HepG2 (cell line): ENCODE data around the gene SCO1. TPM values are rescaled to one million over a fixed set of nuclear protein-coding genes. Genes with fewer than 3 reads are reported as not detected.

ENCODE experiments used
- ATAC-seq: fragments of 200-7000 bp; cut with Tn5 transposase; 3 replicates; pipeline ENCODE4 v1.9.1; 2020; ENCODE audit warnings: mild to moderate bottlenecking, moderate library complexity
- BruUV-seq: library from RNA; stranded (reverse); fragments of 400-500 nt; replicated peaks from 2 replicates; lab custom pipeline; 2021; lab: Mats Ljungman, UMichigan
- CTCF ChIA-PET: fragments of 300-600 bp; formaldehyde crosslinking; extraction: SDS; loops from one replicate; lab custom pipeline; 2021; ENCODE audit warnings: low total read pairs, inconsistent platforms, low intra/inter-chr PET ratio; lab: Yijun Ruan, JAX
- POLR2A ChIA-PET: fragments of 350-600 bp; sonication (Branson Sonifier 250); formaldehyde crosslinking; loops from one replicate; lab custom pipeline; 2020; ENCODE audit warnings: antibody characterized with exemption, inconsistent platforms; lab: Yijun Ruan, JAX
- DNase-seq: peaks from one replicate; pipeline ENCODE4 v3.0.0-alpha.2; 2015; ENCODE audit warnings: low spot score
- FAIRE-seq: peaks from 3 replicates; lab custom pipeline; 2011; peaks lifted over from hg19 to GRCh38; lab: Jason Lieb, UNC
- H2AFZ ChIP-seq: one replicate; pipeline ENCODE4 v1.6.1; 2011; ENCODE audit warnings: low read length, inconsistent platforms
- H3K27ac ChIP-seq: fragments of 300-600 bp; 3 replicates; pipeline ENCODE4 v1.8.0; 2011; ENCODE audit warnings: mixed run types, mild to moderate bottlenecking, mixed read lengths, low read length, inconsistent platforms; ENCODE audit not compliant: insufficient read depth; ENCODE audit errors: extremely low read length
- H3K27me3 ChIP-seq, 2 experiments: fragments of 200-600 bp in 1 of 2; 2 replicates in 1 of 2; 3 replicates in 1 of 2; pipeline versions ENCODE4 v1.6.0 to v1.8.0; 2011; ENCODE audit warnings: low read length in 2 of 2, mild to moderate bottlenecking in 2 of 2, moderate library complexity in 2 of 2, inconsistent platforms in 1 of 2; ENCODE audit not compliant: insufficient read depth in 2 of 2, control insufficient read depth in 1 of 2
- H3K36me3 ChIP-seq, 2 experiments: fragments of 200-600 bp in 1 of 2; replicated peaks in 1 of 2; 2 replicates in 1 of 2; 3 replicates in 1 of 2; pipeline versions ENCODE4 v1.5.1 to v1.8.0; 2011; ENCODE audit warnings: low read length in 2 of 2, inconsistent platforms in 1 of 2; ENCODE audit not compliant: insufficient read depth in 2 of 2, control insufficient read depth in 1 of 2
- H3K4me1 ChIP-seq: 2 replicates; pipeline ENCODE4 v1.5.1; 2012; ENCODE audit warnings: low read length, inconsistent platforms; ENCODE audit not compliant: insufficient read depth
- H3K4me2 ChIP-seq: 2 replicates; pipeline ENCODE4 v1.6.0; 2011; ENCODE audit warnings: low read depth, low read length, inconsistent platforms
- H3K4me3 ChIP-seq, 3 experiments: fragments of 200-600 bp in 1 of 3; sonication (generic), shearing (Covaris generic) in 1 of 3; replicated peaks in 1 of 3; 2 replicates each; pipeline ENCODE4 v1.5.1; 2011 to 2016; ENCODE audit warnings: low read length in 3 of 3, inconsistent platforms in 2 of 3, low read depth in 2 of 3, mild to moderate bottlenecking in 2 of 3, control low read depth in 1 of 3, mixed read lengths in 1 of 3; ENCODE audit not compliant: insufficient read depth in 1 of 3
- H3K79me2 ChIP-seq: one replicate; pipeline ENCODE4 v1.6.1; 2011; ENCODE audit warnings: low read length, inconsistent platforms; ENCODE audit not compliant: insufficient read depth
- H3K9ac ChIP-seq: 2 replicates; pipeline ENCODE4 v1.6.0; 2011; ENCODE audit warnings: mild to moderate bottlenecking, low read depth, low read length, inconsistent platforms; ENCODE audit not compliant: insufficient read depth
- H3K9me3 ChIP-seq: 2 replicates; pipeline ENCODE4 v1.5.1; 2012; ENCODE audit warnings: mild to moderate bottlenecking, low read length
- H4K20me1 ChIP-seq: 2 replicates; pipeline ENCODE4 v1.6.0; 2011; ENCODE audit warnings: inconsistent platforms, mild to moderate bottlenecking, low read length, moderate library complexity; ENCODE audit not compliant: insufficient read depth
- FOXA1 ChIP-seq, 2 experiments: fragments of 450-650 bp in 1 of 2; sonication (generic) in 1 of 2; formaldehyde crosslinking in 1 of 2; IDR thresholded peaks; 2 replicates each; pipeline versions ENCODE4 v1.4.0 to v1.6.1; 2016 to 2020; ENCODE audit warnings: missing genetic modification reagents in 1 of 2
- KLF11 ChIP-seq: IDR thresholded peaks from 2 replicates; pipeline ENCODE4 v1.6.1; 2016; ENCODE audit warnings: missing compliant biosample characterization
- NPAS2 ChIP-seq: sonication (generic); formaldehyde crosslinking; IDR thresholded peaks from 2 replicates; pipeline ENCODE4 v1.8.0; 2022; ENCODE audit warnings: mild to moderate bottlenecking, missing genetic modification reagents, borderline replicate concordance
- POGZ ChIP-seq: sonication (generic); formaldehyde crosslinking; IDR thresholded peaks from 2 replicates; pipeline ENCODE4 v1.4.0; 2020; ENCODE audit warnings: mild to moderate bottlenecking, missing genetic modification reagents
- REPIN1 ChIP-seq: sonication (generic); formaldehyde crosslinking; IDR thresholded peaks from 2 replicates; pipeline ENCODE4 v1.8.0; 2022; ENCODE audit warnings: missing genetic modification reagents, low read depth, mild to moderate bottlenecking, borderline replicate concordance
- RORA ChIP-seq: sonication (generic); formaldehyde crosslinking; IDR thresholded peaks from 2 replicates; pipeline ENCODE4 v1.5.0; 2020; ENCODE audit warnings: mild to moderate bottlenecking, missing genetic modification reagents, moderate library complexity
- XRCC5 ChIP-seq: fragments of 200-400 bp; formaldehyde crosslinking; optimal IDR thresholded peaks from 2 replicates; pipeline ENCODE3; 2017; ENCODE audit warnings: mild to moderate bottlenecking, low read length
- ZMYM4 ChIP-seq: sonication (generic); formaldehyde crosslinking; IDR thresholded peaks from 2 replicates; pipeline ENCODE4 v1.8.1; 2023; ENCODE audit warnings: mild to moderate bottlenecking, missing genetic modification reagents
- ZNF121 ChIP-seq: sonication (generic); formaldehyde crosslinking; IDR thresholded peaks from 2 replicates; pipeline ENCODE4 v1.5.0; 2020; ENCODE audit warnings: mild to moderate bottlenecking, missing genetic modification reagents
- ZNF432 ChIP-seq: sonication (generic); formaldehyde crosslinking; IDR thresholded peaks from 2 replicates; pipeline ENCODE4 v1.5.0; 2020; ENCODE audit warnings: missing genetic modification reagents, mild to moderate bottlenecking, borderline replicate concordance
- ZNF614 ChIP-seq: IDR thresholded peaks from 2 replicates; pipeline ENCODE4 v1.6.1; 2018; ENCODE audit warnings: missing biosample characterization, missing genetic modification reagents, inconsistent platforms, borderline replicate concordance
- ZNF629 ChIP-seq: sonication (generic); formaldehyde crosslinking; conservative IDR thresholded peaks from 2 replicates; pipeline ENCODE4 v1.5.0; 2020; ENCODE audit warnings: missing genetic modification reagents
- ZNF672 ChIP-seq: sonication (generic); formaldehyde crosslinking; IDR thresholded peaks from 2 replicates; pipeline ENCODE4 v1.8.1; 2022; ENCODE audit warnings: missing genetic modification reagents
- ZNF780A ChIP-seq: sonication (generic); formaldehyde crosslinking; IDR thresholded peaks from 2 replicates; pipeline ENCODE4 v1.8.0; 2022; ENCODE audit warnings: mild to moderate bottlenecking, missing genetic modification reagents, moderate library complexity
- WGBS: methylation state at CpG from one replicate; pipeline ENCODE4 v1.1.6; 2017; ENCODE audit warnings: low lambda C conversion rate; 5-methylcytosine and 5-hydroxymethylcytosine counted together
- in situ Hi-C: cut with HindIII; loops from 2 replicates; pipeline ENCODE4 v1.10.0; 2017; ENCODE audit warnings: low pct_unique_long_range_greater_than_20kb; ENCODE audit not compliant: extremely low pct_ligation_motif_present
- intact Hi-C: fragments of 100-400 bp; cut with micrococcal nuclease; formaldehyde crosslinking; loops from one replicate; pipeline ENCODE4 v1.10.0; 2022; ENCODE audit not compliant: unreplicated experiment
- polyA plus RNA-seq, 8 experiments: library from polyadenylated mRNA; depleted of rRNA in 3 of 8; stranded (reverse) in 7 of 8; unstranded in 1 of 8; fragments of >200 nt; fragmentation: Illumina TruSeq in 4 of 8; extraction: Trizol in 4 of 8; gene quantifications; 2 replicates each; pipeline versions ENCODE4 v1.2.1 to v1.2.3, GENCODE V29; 2011 to 2016; ENCODE audit warnings: low read depth in 4 of 8, missing spikeins in 1 of 8, mixed read lengths in 1 of 8; ENCODE audit not compliant: insufficient read depth in 1 of 8
- total RNA-seq, 5 experiments: library from RNA; depleted of rRNA; stranded (reverse); fragments of >200 nt; fragmentation: Illumina TruSeq; extraction: Trizol; gene quantifications; 2 replicates each; pipeline ENCODE4 v1.2.3, GENCODE V29; 2016; ENCODE audit warnings: low read depth in 1 of 5
- TF ChIP-seq, protein P1 (sequence below): IDR thresholded peaks from 2 replicates; pipeline ENCODE4 v1.4.0; 2020; ENCODE audit warnings: mild to moderate bottlenecking, missing genetic modification reagents
- TF ChIP-seq, protein P2 (sequence below): sonication (generic); formaldehyde crosslinking; IDR thresholded peaks from 2 replicates; pipeline ENCODE4 v1.8.0; 2022; ENCODE audit warnings: mild to moderate bottlenecking, missing genetic modification reagents, moderate library complexity

The SCO1 gene
- total and polyA plus RNA-seq, 2 of the 13 experiments (the other 11 are each of a cell fraction or from before 2014, with no cell fraction given) = 11.4 to 50.3 TPM

DNA sequence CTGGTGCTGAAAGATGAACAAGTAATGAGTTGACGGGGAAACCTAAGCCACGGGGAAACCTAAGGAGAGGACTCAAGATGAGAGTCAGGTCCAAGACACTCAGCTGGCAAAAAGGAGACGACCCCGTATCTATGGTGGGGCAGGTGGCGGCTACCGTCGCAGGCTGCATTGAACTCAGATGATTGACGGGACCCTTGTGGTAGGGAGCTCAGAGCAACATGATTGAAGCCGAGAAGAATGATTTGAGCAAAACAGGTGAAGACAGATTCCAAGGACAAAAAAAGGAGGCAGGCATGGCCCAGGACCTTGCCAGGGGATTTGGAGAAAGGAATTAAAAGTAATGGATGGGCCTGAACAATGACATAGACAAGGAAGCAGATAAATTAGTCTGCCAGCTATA lies 32.8 kb downstream of the SCO1 start:
- intact Hi-C loops (no loop called here), in situ Hi-C loops (no loop called here)
- CTCF ChIA-PET = no interaction called here
- BruUV-seq = no TSS peak
- Histone ChIP-seq H3K79me2 (no peaks in the 10 kb centered on the region), H3K9ac (no peak overlapping the region), H3K36me3 (no peaks in the 10 kb centered on the region; a peak in 2 of 5 replicates), H3K27me3 (no peaks in the 10 kb centered on the region), H3K9me3 (no peaks in the 10 kb centered on the region), H3K27ac (no peak overlapping the region), H3K4me3 (no peak overlapping the region), H2AFZ (no peak overlapping the region), H4K20me1 (no peaks in the 10 kb centered on the region), H3K4me2 (no peak overlapping the region), H3K4me1 (no peaks in the 10 kb centered on the region)
- 97% methylated on average over 9 of the region's 9 CpGs for WGBS
- ATAC-seq = no peak
- FAIRE-seq = no peak
- POLR2A ChIA-PET = no interaction called here
- DNase-seq = no peak
- no peak for TF ChIP-seq NPAS2 (CRISPR knock-in tag)

- intact Hi-C loops = no loop called here
- in situ Hi-C loops = no loop called here
- ChIA-PET CTCF (no interaction called here), POLR2A (no interaction called here)
- DNase-seq (no peak), ATAC-seq (no peak), FAIRE-seq (no peak)
- no peak overlapping the region for H3K27ac ChIP-seq
- H4K20me1 ChIP-seq = no peaks in the 10 kb centered on the region
- no peaks in the 10 kb centered on the region for H3K4me1 ChIP-seq
- BruUV-seq = no TSS peak
- H3K4me2 ChIP-seq = no peak overlapping the region
- H3K79me2 ChIP-seq = no peaks in the 10 kb centered on the region
- 88% methylated on average over 6 of the region's 6 CpGs for WGBS
- H3K9me3 ChIP-seq = no peaks in the 10 kb centered on the region
- no peak overlapping the region for H2AFZ ChIP-seq
- H3K27me3 ChIP-seq = no peaks in the 10 kb centered on the region
- no peaks in the 10 kb centered on the region; a peak in 3 of 5 replicates for H3K36me3 ChIP-seq
- H3K9ac ChIP-seq = no peak overlapping the region
- no peak overlapping the region for H3K4me3 ChIP-seq
- TF ChIP-seq XRCC5 (no peak), ZNF629 (CRISPR knock-in tag) (no peak), ZMYM4 (CRISPR knock-in tag) (no peak), ZNF121 (CRISPR knock-in tag) (no peak), ZNF672 (CRISPR knock-in tag) (no peak), KLF11 (CRISPR knock-in tag) (no peak), ZNF614 (no peak), REPIN1 (CRISPR knock-in tag) (no peak), FOXA1 (IDR thresholded peaks at IDR 0.05) (no peak), FOXA1 (CRISPR knock-in tag; IDR thresholded peaks at IDR 0.05) (no peak), ZNF780A (CRISPR knock-in tag) (no peak), RORA (no peak), ZNF432 (CRISPR knock-in tag) (no peak), POGZ (CRISPR knock-in tag) (no peak)
- TF ChIP-seq, protein P1, sequence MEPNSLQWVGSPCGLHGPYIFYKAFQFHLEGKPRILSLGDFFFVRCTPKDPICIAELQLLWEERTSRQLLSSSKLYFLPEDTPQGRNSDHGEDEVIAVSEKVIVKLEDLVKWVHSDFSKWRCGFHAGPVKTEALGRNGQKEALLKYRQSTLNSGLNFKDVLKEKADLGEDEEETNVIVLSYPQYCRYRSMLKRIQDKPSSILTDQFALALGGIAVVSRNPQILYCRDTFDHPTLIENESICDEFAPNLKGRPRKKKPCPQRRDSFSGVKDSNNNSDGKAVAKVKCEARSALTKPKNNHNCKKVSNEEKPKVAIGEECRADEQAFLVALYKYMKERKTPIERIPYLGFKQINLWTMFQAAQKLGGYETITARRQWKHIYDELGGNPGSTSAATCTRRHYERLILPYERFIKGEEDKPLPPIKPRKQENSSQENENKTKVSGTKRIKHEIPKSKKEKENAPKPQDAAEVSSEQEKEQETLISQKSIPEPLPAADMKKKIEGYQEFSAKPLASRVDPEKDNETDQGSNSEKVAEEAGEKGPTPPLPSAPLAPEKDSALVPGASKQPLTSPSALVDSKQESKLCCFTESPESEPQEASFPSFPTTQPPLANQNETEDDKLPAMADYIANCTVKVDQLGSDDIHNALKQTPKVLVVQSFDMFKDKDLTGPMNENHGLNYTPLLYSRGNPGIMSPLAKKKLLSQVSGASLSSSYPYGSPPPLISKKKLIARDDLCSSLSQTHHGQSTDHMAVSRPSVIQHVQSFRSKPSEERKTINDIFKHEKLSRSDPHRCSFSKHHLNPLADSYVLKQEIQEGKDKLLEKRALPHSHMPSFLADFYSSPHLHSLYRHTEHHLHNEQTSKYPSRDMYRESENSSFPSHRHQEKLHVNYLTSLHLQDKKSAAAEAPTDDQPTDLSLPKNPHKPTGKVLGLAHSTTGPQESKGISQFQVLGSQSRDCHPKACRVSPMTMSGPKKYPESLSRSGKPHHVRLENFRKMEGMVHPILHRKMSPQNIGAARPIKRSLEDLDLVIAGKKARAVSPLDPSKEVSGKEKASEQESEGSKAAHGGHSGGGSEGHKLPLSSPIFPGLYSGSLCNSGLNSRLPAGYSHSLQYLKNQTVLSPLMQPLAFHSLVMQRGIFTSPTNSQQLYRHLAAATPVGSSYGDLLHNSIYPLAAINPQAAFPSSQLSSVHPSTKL (CRISPR knock-in tag) = no peak
- TF ChIP-seq, protein P2, sequence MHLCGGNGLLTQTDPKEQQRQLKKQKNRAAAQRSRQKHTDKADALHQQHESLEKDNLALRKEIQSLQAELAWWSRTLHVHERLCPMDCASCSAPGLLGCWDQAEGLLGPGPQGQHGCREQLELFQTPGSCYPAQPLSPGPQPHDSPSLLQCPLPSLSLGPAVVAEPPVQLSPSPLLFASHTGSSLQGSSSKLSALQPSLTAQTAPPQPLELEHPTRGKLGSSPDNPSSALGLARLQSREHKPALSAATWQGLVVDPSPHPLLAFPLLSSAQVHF (CRISPR knock-in tag) = no peak
These were observed 34.1 kb downstream of the SCO1 start for GRCh38 chr17:10663231-10663630.
